ENCODE results near the gene L2HGDH. TPM values are rescaled to one million over a fixed set of nuclear protein-coding genes. Genes with fewer than 3 reads are reported as not detected.

L2HGDH gene
- total and polyA plus RNA-seq, 9 of the 15 experiments (the other 6 are each of a cell fraction or from before 2014, with no cell fraction given): 1.7 to 16.1 (median 10.5) TPM

GRCh38 chr14:50270932-50271331 is 41.1 kb downstream of the L2HGDH start (continued):
- TF ChIP-seq ESRRA (IDR thresholded peaks at IDR 0.05; ENCODE audit: borderline replicate concordance, low read depth): no peak
- TF ChIP-seq ZNF518B (CRISPR knock-in tag; IDR thresholded peaks at IDR 0.05): no peak
- no peak for TF ChIP-seq CEBPZ (IDR thresholded peaks at IDR 0.05; ENCODE audit: borderline replicate concordance, low read depth, low read length)
- no peak for TF ChIP-seq PCBP1 (IDR thresholded peaks at IDR 0.05; ENCODE audit: low read depth, low read length, poor library complexity, severe bottlenecking)
- no peak for TF ChIP-seq ATF3 (IDR thresholded peaks at IDR 0.05)
- TF ChIP-seq ATF3 (CRISPR knock-in tag; conservative IDR thresholded peaks at IDR 0.05): no peak
